ENCODE results near the gene CDX2.

- TF ChIP-seq, protein P1, sequence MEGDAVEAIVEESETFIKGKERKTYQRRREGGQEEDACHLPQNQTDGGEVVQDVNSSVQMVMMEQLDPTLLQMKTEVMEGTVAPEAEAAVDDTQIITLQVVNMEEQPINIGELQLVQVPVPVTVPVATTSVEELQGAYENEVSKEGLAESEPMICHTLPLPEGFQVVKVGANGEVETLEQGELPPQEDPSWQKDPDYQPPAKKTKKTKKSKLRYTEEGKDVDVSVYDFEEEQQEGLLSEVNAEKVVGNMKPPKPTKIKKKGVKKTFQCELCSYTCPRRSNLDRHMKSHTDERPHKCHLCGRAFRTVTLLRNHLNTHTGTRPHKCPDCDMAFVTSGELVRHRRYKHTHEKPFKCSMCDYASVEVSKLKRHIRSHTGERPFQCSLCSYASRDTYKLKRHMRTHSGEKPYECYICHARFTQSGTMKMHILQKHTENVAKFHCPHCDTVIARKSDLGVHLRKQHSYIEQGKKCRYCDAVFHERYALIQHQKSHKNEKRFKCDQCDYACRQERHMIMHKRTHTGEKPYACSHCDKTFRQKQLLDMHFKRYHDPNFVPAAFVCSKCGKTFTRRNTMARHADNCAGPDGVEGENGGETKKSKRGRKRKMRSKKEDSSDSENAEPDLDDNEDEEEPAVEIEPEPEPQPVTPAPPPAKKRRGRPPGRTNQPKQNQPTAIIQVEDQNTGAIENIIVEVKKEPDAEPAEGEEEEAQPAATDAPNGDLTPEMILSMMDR (conservative IDR thresholded peaks at IDR 0.05; ENCODE audit: low read length): no peak
- no peak for TF ChIP-seq EZH2phosphoT487 (IDR thresholded peaks at IDR 0.05; ENCODE audit: borderline replicate concordance, low read depth, low read length)
Observed at GRCh38 chr13:27977476-27978300, 8.6 kb upstream of the CDX2 start.

Measured in OCI-LY7 (cell line).